CD8-positive, alpha-beta memory T cell (primary cell): ENCODE measurements around the gene TREH. TPM values are rescaled to one million over a fixed set of nuclear protein-coding genes. Genes with fewer than 3 reads are reported as not detected.

ENCODE experiments used
- CTCF ChIA-PET: fragments of 350-600 bp; sonication (Branson Sonifier 250); formaldehyde crosslinking; loops from one replicate; lab custom pipeline; 2021; ENCODE audit warnings: antibody characterized with exemption; lab: Charles Lee
- POLR2A ChIA-PET: fragments of 350-600 bp; sonication (Branson Sonifier 250); formaldehyde crosslinking; loops from one replicate; lab custom pipeline; 2021; ENCODE audit warnings: antibody characterized with exemption; lab: Charles Lee
- DNase-seq, 5 donors: peaks; one replicate each; pipeline versions ENCODE4 v3.0.0 to v3.0.0-alpha.2; 2020 to 2022; ENCODE audit warnings: mixed read lengths in 1 of 5
- H3K27ac ChIP-seq: one replicate; pipeline ENCODE4 v1.7.0; 2013; ENCODE audit warnings: low read depth, mild to moderate bottlenecking, low read length, moderate library complexity
- H3K27me3 ChIP-seq: 2 replicates; pipeline ENCODE4 v1.7.0; 2013; ENCODE audit warnings: low read length, mild to moderate bottlenecking; ENCODE audit not compliant: insufficient read depth, poor library complexity, severe bottlenecking
- H3K36me3 ChIP-seq: 2 replicates; pipeline ENCODE4 v1.7.0; 2013; ENCODE audit warnings: mild to moderate bottlenecking, low read length, moderate library complexity; ENCODE audit not compliant: insufficient read depth
- H3K4me1 ChIP-seq: 2 replicates; pipeline ENCODE4 v1.7.0; 2013; ENCODE audit warnings: mild to moderate bottlenecking, low read length, moderate library complexity; ENCODE audit not compliant: insufficient read depth
- H3K4me3 ChIP-seq: 2 replicates; pipeline ENCODE4 v1.7.0; 2013; ENCODE audit warnings: mild to moderate bottlenecking, low read length
- H3K9me3 ChIP-seq: 2 replicates; pipeline ENCODE4 v1.7.0; 2013; ENCODE audit warnings: mild to moderate bottlenecking, low read length
- H3K27ac Mint-ChIP-seq, 8 donors: one replicate each; pipeline ENCODE4 v1.8.0; 2020 to 2021; ENCODE audit warnings: mixed read lengths in 8 of 8, mild to moderate bottlenecking in 6 of 8, inconsistent platforms in 3 of 8, moderate library complexity in 3 of 8
- H3K27me3 Mint-ChIP-seq, 2 donors: one replicate each; pipeline ENCODE4 v1.8.0; 2020 to 2021; ENCODE audit warnings: mixed read lengths in 2 of 2, mild to moderate bottlenecking in 1 of 2, moderate library complexity in 1 of 2
- H3K36me3 Mint-ChIP-seq, 3 donors: one replicate each; pipeline ENCODE4 v1.8.0; 2020 to 2021; ENCODE audit warnings: mixed read lengths in 3 of 3, inconsistent platforms in 1 of 3, mild to moderate bottlenecking in 1 of 3
- H3K4me1 Mint-ChIP-seq, 3 donors: one replicate each; pipeline ENCODE4 v1.8.0; 2020 to 2021; ENCODE audit warnings: mixed read lengths in 3 of 3, inconsistent platforms in 1 of 3, mild to moderate bottlenecking in 1 of 3
- H3K4me3 Mint-ChIP-seq, 7 donors: one replicate each; pipeline ENCODE4 v1.8.0; 2020 to 2021; ENCODE audit warnings: mixed read lengths in 7 of 7, mild to moderate bottlenecking in 6 of 7, moderate library complexity in 4 of 7, inconsistent platforms in 2 of 7
- H3K9me3 Mint-ChIP-seq, 5 donors: one replicate each; pipeline ENCODE4 v1.8.0; 2020 to 2022; ENCODE audit warnings: mixed read lengths in 5 of 5, mild to moderate bottlenecking in 3 of 5, moderate library complexity in 2 of 5, inconsistent platforms in 1 of 5
- polyA plus RNA-seq: library from polyadenylated mRNA; unstranded; fragments of 300-500 nt; fragmentation: Illumina TruSeq; gene quantifications from one replicate; pipeline ENCODE4 v1.2.3, GENCODE V29; 2021
- total RNA-seq, 2 experiments: library from RNA; stranded (reverse); gene quantifications; one replicate each; pipeline ENCODE4 v1.2.3, GENCODE V29; 2021

Gene TREH
- total and polyA plus RNA-seq, 3 experiments from 2014 or later: not detected

DNA sequence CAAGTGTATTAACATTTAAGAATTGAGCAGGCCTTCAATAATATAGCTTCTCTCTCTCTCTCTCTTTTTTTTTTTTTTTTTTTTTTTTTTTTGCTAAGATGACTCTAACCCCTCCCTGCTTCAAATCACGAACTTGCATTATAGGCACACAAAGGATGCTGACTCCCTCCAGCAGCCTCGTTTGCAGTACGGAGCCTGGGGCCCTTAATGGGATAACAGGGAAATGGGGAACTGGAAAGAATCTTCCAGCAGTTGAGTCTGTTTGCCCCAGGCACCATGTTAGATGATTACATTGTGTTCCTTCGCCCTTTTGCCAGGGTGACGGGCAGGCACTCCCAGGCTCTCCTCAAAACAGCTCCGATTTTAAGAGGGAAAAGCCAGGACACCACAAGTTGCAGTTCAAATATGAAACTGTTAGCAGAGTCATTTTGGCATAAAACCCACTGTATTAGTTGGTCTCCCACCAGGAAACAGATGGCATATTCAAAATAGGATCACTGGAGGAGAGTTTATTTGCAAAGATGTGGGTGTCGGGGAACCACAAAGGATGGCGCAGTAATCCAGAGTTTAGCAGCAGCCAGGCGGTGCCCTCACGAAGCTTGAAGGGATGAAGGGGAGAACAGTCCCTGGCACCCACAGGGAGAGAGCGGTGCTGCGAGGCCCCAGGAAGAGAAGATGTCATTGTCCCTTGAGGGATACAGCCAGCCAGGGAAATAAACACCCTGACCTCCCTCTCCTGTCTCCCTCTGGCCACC, 26.5 kb upstream of the TREH start:
- H3K36me3 Mint-ChIP-seq: no peaks in the 10 kb centered on the region
- DNase-seq: no peak
- peak overlapping the region in 4 of 7 donors; percentile 57 to 81 (median 68) for H3K4me3 Mint-ChIP-seq
- H3K9me3 Mint-ChIP-seq: no peaks in the 10 kb centered on the region
- ChIA-PET CTCF (interaction anchor here (0.8 to 3.8 kb wide), 7 partner anchors 9 to 224 kb away, joined by 3 to 33 read pairs (median 6); partner anchors contain the start of gene BCL9L), POLR2A (interaction anchor here (0.6 to 1.8 kb wide), 9 partner anchors 9 to 224 kb away, joined by 3 to 26 read pairs (median 9); partner anchors contain the start of gene DDX6)
- no peak overlapping the region for H3K27ac ChIP-seq
- H3K27me3 Mint-ChIP-seq: no peaks in the 10 kb centered on the region
- peak overlapping the region; percentile 8 for H3K4me3 ChIP-seq
- no peaks in the 10 kb centered on the region for H3K27me3 ChIP-seq
- peaks cover 29 to 44% (median 42%) of the 10 kb centered on the region in 3 donors for H3K4me1 Mint-ChIP-seq
- peak overlapping the region in 7 of 8 donors; percentile 76 to 96 (median 84) for H3K27ac Mint-ChIP-seq
- H3K36me3 ChIP-seq: no peaks in the 10 kb centered on the region
- H3K9me3 ChIP-seq: no peaks in the 10 kb centered on the region
- H3K4me1 ChIP-seq: peaks cover 41% of the 10 kb centered on the region

DNA sequence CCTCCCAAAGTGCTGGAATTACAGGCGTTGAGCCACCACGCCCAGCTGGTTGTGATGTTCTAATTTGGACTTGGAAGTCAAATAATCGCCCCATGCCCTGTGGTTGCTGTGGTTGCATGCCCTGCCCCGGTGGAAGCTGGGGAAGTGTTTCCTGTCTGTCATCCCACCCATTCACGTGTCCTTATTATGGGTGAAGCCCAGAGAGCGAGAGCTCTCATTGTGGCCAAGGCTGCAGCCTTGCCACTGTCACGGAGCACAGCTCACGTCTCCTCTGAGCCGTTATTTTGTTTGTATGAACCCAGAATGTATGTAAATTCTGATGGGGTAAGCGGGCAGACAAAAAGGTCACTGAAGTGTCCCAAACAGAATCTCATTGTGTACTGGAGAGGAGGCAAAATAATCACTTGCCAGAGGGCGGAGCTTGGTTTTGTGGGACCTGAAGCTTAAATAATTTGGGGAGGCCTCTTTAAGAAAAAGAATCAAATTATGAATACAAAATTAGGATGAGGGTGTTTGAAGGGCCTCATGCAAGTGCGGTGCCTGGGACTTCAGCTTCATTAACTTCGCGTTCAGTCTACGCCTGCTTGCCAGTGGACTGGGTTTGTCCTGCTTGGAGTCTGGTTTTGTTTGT, 25.8 kb upstream of the TREH start:
- Mint-ChIP-seq H3K27ac (peak overlapping the region; percentile 67 to 96 (median 83)), H3K27me3 (no peaks in the 10 kb centered on the region), H3K4me3 (peak overlapping the region; percentile 8 to 81 (median 64)), H3K9me3 (peaks cover 0 to 3% (median 3%) of the 10 kb centered on the region in 5 donors), H3K36me3 (peaks cover 0 to 3% (median 3%) of the 10 kb centered on the region in 3 donors), H3K4me1 (peaks cover 32 to 50% (median 46%) of the 10 kb centered on the region in 3 donors)
- Histone ChIP-seq H3K4me3 (peak overlapping the region; percentile 21), H3K27ac (no peak overlapping the region), H3K4me1 (peaks cover 44% of the 10 kb centered on the region), H3K27me3 (no peaks in the 10 kb centered on the region), H3K36me3 (no peaks in the 10 kb centered on the region), H3K9me3 (peaks cover 3% of the 10 kb centered on the region)
- POLR2A ChIA-PET: interaction anchor here (0.6 to 1.8 kb wide), 9 partner anchors 9 to 225 kb away, joined by 3 to 26 read pairs (median 9); partner anchors contain the start of gene DDX6
- peak; percentile 29 to 75 (median 70) for DNase-seq
- CTCF ChIA-PET: interaction anchor here (0.8 to 3.8 kb wide), 11 partner anchors 10 to 252 kb away, joined by 3 to 33 read pairs (median 4); partner anchors contain the start of gene BCL9L

DNA sequence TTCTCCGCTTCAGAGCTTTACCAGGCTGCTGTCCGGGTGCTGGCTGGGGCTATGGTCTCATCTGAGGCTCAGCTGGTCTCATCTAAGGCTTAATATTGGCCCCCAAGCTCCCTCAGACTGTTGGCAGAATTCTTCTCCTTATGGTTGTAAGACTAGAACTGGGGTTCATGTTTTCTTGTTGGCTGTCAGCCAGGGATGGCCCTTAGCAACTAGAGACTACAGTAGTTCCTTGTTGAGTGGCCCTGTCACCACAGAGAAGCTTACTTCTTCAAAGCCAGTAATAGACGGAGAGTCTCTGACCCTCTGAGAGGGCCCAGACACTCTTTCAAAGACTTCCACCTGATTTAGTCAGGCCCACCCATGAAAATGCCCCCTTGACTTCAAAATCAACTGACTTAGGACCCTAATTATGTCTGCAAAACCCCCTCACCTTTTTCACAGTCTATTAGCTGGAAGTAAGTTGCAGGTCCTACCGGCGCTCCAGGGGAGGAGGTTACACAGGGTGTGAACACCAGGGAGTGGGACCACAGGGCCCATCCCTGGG, 24.2 kb upstream of the TREH start:
- no peaks in the 10 kb centered on the region for H3K36me3 ChIP-seq
- POLR2A ChIA-PET: interaction anchor here (0.6 to 1.3 kb wide), 4 partner anchors 9 to 388 kb away, joined by 3 to 9 read pairs (median 5); no protein-coding TSS in a partner anchor
- Mint-ChIP-seq H3K36me3 (peaks cover 0 to 4% (median 3%) of the 10 kb centered on the region in 3 donors), H3K4me1 (peaks cover 45 to 66% (median 60%) of the 10 kb centered on the region in 3 donors), H3K4me3 (peak overlapping the region in 3 of 7 donors; percentile 15 to 77 (median 49)), H3K9me3 (peaks cover 0 to 4% (median 3%) of the 10 kb centered on the region in 5 donors), H3K27me3 (no peaks in the 10 kb centered on the region), H3K27ac (peak overlapping the region in 5 of 8 donors; percentile 23 to 82 (median 54))
- no peak overlapping the region for H3K4me3 ChIP-seq
- H3K27ac ChIP-seq: no peak overlapping the region
- peaks cover 3% of the 10 kb centered on the region for H3K9me3 ChIP-seq
- CTCF ChIA-PET: interaction anchor here (0.8 to 3.6 kb wide), 2 partner anchors 9 to 14 kb away, joined by 5 to 33 read pairs; no protein-coding TSS in a partner anchor
- peaks cover 60% of the 10 kb centered on the region for H3K4me1 ChIP-seq
- DNase-seq: no peak
- H3K27me3 ChIP-seq: no peaks in the 10 kb centered on the region

DNA sequence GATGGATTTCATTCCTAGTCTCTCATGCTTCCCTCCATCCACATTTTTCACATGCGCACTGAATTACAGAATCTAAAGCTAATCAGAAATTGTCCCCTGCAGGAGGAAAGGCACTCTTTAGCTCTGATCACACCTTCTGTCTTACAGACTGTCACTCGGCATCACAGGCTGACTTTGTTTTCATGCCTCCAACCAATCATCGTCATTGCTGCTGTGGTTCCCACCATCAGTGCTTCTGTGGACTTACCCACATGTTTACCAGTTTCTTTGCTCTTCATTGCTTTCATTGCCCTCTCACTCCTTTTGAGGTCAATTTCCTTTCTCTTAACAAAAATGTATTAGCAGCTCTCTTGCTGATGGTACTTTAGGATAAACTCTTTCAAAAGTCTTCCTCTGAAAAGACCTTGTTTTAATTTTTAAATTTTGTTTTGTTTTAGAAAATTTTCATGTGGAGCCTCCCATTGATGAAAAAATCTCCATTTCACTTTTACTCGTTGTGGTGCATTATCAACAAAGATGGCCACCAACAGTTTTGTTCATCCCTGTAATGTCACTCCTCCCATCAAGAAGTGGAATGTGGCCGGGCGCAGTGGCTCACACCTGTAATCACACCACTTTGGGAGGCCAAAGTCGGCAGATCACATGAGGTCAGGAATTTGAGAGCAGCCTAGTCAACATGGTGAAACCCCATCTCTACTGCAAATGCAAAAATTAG, 20.2 kb upstream of the TREH start:
- peaks cover 0 to 4% (median 3%) of the 10 kb centered on the region in 3 donors for H3K36me3 Mint-ChIP-seq
- ChIA-PET POLR2A (interaction anchor here (0.6 to 1.9 kb wide), 12 partner anchors 46 to 850 kb away, joined by 3 to 14 read pairs (median 3); partner anchors contain the start of gene DDX6), CTCF (interaction anchor here (0.9 to 5.8 kb wide), 5 partner anchors 9 to 230 kb away, joined by 3 to 37 read pairs (median 5); partner anchors contain the start of gene DDX6)
- peak; percentile 57 to 91 (median 88) for DNase-seq
- H3K27ac Mint-ChIP-seq: peak overlapping the region; percentile 85 to 99 (median 98)
- H3K4me1 Mint-ChIP-seq: peaks cover 47 to 76% (median 66%) of the 10 kb centered on the region in 3 donors
- H3K36me3 ChIP-seq: no peaks in the 10 kb centered on the region
- H3K27me3 Mint-ChIP-seq: no peaks in the 10 kb centered on the region
- H3K4me3 Mint-ChIP-seq: peak overlapping the region; percentile 8 to 78 (median 69)
- H3K27me3 ChIP-seq: no peaks in the 10 kb centered on the region
- H3K4me1 ChIP-seq: peaks cover 73% of the 10 kb centered on the region
- no peak overlapping the region for H3K4me3 ChIP-seq
- H3K9me3 ChIP-seq: peaks cover 3% of the 10 kb centered on the region
- peak overlapping the region; percentile 44 for H3K27ac ChIP-seq
- peaks cover 0 to 4% (median 3%) of the 10 kb centered on the region in 5 donors for H3K9me3 Mint-ChIP-seq

DNA sequence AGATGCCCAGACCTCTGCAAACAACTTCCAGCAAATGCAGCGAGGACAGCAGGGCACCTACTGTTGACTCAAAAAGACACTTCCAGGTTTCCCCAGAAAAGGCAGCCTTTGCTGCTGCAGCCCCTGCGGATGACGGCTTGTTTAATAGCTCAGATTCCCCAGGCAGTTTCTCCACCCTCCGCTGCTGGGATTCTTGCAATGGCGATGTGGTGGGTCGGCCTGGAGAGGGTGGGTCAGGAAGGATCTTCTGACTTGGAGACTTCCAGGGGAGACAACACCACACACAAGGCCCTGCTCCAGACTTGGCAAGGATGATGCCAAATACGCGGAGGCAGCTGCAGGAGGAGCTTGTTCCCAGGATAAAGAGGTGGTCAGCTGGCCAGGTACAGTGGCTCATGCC, 17.9 kb upstream of the TREH start:
- H3K4me1 Mint-ChIP-seq: peaks cover 54 to 80% (median 77%) of the 10 kb centered on the region in 3 donors
- POLR2A ChIA-PET: no interaction called here
- no peak overlapping the region for H3K27ac ChIP-seq

DNA sequence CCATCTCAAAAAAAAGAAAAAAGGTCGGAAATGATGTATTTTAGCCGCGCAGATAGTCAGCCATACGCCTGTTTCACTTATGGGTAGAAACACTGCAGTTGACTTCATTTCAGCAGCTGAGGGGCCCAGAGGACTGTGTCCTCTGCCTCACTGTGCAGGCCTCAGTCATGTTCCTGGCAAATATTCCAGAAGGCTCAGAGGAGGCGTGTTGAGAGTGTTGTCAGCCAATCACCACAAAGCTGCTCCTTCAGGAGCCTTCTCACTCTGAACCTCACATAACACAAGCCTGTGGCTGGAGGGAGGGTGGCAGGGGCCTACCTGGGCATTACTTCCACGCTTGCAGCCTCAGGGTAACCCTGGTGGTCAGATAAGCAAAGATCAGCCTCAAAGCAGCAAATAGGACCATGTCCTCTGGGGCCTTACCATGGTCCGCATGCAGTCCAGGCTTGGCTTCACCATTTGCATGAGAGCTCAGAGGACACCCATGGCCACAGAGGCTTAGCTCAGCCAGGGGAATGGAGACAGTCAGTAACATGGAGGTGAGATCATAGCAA, 17.3 kb upstream of the TREH start:
- Histone ChIP-seq H3K4me3 (no peak overlapping the region), H3K4me1 (peaks cover 81% of the 10 kb centered on the region), H3K36me3 (no peaks in the 10 kb centered on the region), H3K27me3 (no peaks in the 10 kb centered on the region), H3K9me3 (peaks cover 3% of the 10 kb centered on the region), H3K27ac (no peak overlapping the region)
- ChIA-PET POLR2A (interaction anchor here (0.6 to 2.1 kb wide), 2 partner anchors 9 to 94 kb away, joined by 8 to 10 read pairs; partner anchors contain the start of gene DDX6), CTCF (interaction anchor here (1.2 to 4.7 kb wide), 5 partner anchors 8 to 261 kb away, joined by 3 to 33 read pairs (median 5); partner anchors contain the start of gene DDX6)
- Mint-ChIP-seq H3K9me3 (peaks cover 0 to 4% (median 3%) of the 10 kb centered on the region in 5 donors), H3K36me3 (peaks cover 0 to 4% (median 3%) of the 10 kb centered on the region in 3 donors), H3K4me3 (no peak overlapping the region), H3K27ac (peak overlapping the region in 7 of 8 donors; percentile 12 to 84 (median 66)), H3K27me3 (peaks cover 0 to 5% of the 10 kb centered on the region in 2 donors), H3K4me1 (peaks cover 60 to 86% (median 80%) of the 10 kb centered on the region in 3 donors)
- DNase-seq: no peak

More for the DNA sequence above, 17.9 kb upstream of the TREH start:
- no peak for DNase-seq
- H3K27ac Mint-ChIP-seq: peak overlapping the region in 3 of 8 donors; percentile 61 to 84 (median 73)
- H3K9me3 ChIP-seq: peaks cover 3% of the 10 kb centered on the region
- H3K4me3 ChIP-seq: no peak overlapping the region
- H3K27me3 Mint-ChIP-seq: peaks cover 0 to 3% of the 10 kb centered on the region in 2 donors
- CTCF ChIA-PET: interaction anchor here (1.2 to 5.8 kb wide), 5 partner anchors 7 to 260 kb away, joined by 3 to 37 read pairs (median 5); partner anchors contain the start of gene DDX6
- H3K4me3 Mint-ChIP-seq: peak overlapping the region in 1 of 7 donors; percentile 70
- peaks cover 76% of the 10 kb centered on the region for H3K4me1 ChIP-seq
- peaks cover 0 to 4% (median 3%) of the 10 kb centered on the region in 3 donors for H3K36me3 Mint-ChIP-seq
- H3K9me3 Mint-ChIP-seq: peaks cover 0 to 4% (median 3%) of the 10 kb centered on the region in 5 donors
- no peaks in the 10 kb centered on the region for H3K27me3 ChIP-seq
- H3K36me3 ChIP-seq: no peaks in the 10 kb centered on the region
